Measurements from ENCODE around the gene CAMTA1.

- TF ChIP-seq CTCF (conservative IDR thresholded peaks at IDR 0.05; ENCODE audit: low read length) (no peak), EZH2phosphoT487 (IDR thresholded peaks at IDR 0.05; ENCODE audit: borderline replicate concordance, low read depth, low read length) (no peak)
Measured at GRCh38 chr1:7192453-7192852, 407.2 kb downstream of the CAMTA1 start.
